ENCODE results near the gene B4GALT4.

DNA sequence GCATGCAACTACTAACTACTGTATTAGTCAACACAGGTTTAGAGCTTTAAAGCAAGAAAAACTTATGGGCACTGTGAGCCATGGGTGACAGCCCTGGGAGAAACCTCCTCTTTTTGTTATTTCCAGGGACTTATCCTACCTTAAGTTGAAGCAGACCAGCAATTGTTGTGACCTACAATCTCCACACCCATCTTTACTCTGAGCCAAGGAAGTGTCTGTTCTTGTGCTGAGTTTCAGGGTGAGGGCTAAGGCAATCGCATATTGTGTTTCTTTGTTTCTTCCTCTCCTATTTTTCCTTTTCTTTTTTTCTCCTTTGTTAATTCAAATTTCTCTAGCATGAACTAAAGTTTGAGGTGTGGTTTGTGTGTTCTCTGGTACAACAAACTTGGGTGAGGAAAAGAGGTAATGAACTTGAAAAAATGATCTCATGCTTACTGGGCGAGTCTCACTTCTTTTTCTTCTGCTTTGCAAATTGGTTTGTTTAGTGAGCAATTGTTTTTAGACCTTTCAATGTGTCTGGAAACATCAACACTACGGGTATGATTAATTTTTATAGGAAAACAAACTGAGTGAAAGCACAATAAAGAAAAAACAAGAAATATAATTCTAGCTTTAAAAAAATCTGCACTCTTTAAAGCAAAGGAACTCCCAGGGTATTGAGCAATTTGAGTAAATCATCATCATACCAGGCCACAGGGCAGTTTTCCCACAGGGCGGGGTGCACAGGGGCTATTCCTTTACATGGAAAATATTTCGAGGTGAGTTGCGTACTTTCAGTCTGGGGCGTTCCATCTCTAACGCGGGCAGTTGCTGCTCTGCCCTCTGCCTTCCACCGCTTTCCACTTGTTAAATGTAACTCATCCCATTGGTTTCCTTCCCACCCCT is 64.6 kb downstream of the B4GALT4 start:
- TF ChIP-seq, protein P1, sequence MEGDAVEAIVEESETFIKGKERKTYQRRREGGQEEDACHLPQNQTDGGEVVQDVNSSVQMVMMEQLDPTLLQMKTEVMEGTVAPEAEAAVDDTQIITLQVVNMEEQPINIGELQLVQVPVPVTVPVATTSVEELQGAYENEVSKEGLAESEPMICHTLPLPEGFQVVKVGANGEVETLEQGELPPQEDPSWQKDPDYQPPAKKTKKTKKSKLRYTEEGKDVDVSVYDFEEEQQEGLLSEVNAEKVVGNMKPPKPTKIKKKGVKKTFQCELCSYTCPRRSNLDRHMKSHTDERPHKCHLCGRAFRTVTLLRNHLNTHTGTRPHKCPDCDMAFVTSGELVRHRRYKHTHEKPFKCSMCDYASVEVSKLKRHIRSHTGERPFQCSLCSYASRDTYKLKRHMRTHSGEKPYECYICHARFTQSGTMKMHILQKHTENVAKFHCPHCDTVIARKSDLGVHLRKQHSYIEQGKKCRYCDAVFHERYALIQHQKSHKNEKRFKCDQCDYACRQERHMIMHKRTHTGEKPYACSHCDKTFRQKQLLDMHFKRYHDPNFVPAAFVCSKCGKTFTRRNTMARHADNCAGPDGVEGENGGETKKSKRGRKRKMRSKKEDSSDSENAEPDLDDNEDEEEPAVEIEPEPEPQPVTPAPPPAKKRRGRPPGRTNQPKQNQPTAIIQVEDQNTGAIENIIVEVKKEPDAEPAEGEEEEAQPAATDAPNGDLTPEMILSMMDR (IDR thresholded peaks at IDR 0.05): no peak
- TF ChIP-seq POLR2AphosphoS5 (IDR thresholded peaks at IDR 0.05) (no peak), POLR2A (IDR thresholded peaks at IDR 0.05) (no peak), EP300 (IDR thresholded peaks at IDR 0.05) (no peak)

Measured in gastroesophageal sphincter (tissue), 3 donors.